Right cardiac atrium (tissue), 5 donors: ENCODE data around the gene CD19. TPM values are rescaled to one million over a fixed set of nuclear protein-coding genes. Genes with fewer than 3 reads are reported as not detected.
"Not testable (repeated sequence)": the region's sequence is repeated elsewhere in the genome, so short reads cannot be mapped to it uniquely, and the experiment has no call there.

Experiments
- ATAC-seq, 2 donors: fragments of 200-7000 bp; cut with Tn5 transposase; one replicate each; pipeline versions ENCODE4 v1.8.0 to v1.9.1; 2020; ENCODE audit warnings: moderate library complexity in 2 of 2, mild to moderate bottlenecking in 1 of 2
- DNase-seq, 3 donors: peaks; one replicate each; pipeline ENCODE4 v3.0.0-alpha.2; 2020
- H3K27ac ChIP-seq: one replicate; pipeline ENCODE4 v1.5.1; 2013; ENCODE audit warnings: mild to moderate bottlenecking, low read length, control low read depth, moderate library complexity
- H3K27me3 ChIP-seq: one replicate; pipeline ENCODE4 v1.6.1; 2013; ENCODE audit not compliant: control insufficient read depth, insufficient read depth
- H3K4me1 ChIP-seq: one replicate; pipeline ENCODE4 v1.6.1; 2013; ENCODE audit warnings: low read length; ENCODE audit not compliant: control insufficient read depth, insufficient read depth
- H3K4me3 ChIP-seq: one replicate; pipeline ENCODE4 v1.5.1; 2013; ENCODE audit warnings: low read length, control low read depth
- H3K9me3 ChIP-seq: one replicate; pipeline ENCODE4 v1.6.1; 2013; ENCODE audit warnings: low read length; ENCODE audit not compliant: control insufficient read depth
- WGBS: extraction: QIAGEN DNeasy Blood & Tissue Kit; methylation state at CpG from one replicate; pipeline ENCODE4 v1.1.7; 2013; 5-methylcytosine and 5-hydroxymethylcytosine counted together
- intact Hi-C, 4 donors: fragments of 100-400 bp; cut with DNase I; formaldehyde crosslinking; loops; one replicate each; pipeline versions ENCODE4 v1.11.0 to v1.14.0; 2022 to 2023
- polyA plus RNA-seq: library from polyadenylated mRNA; stranded (reverse); fragments of 200-250 nt; gene quantifications from one replicate; pipeline ENCODE4 v1.2.3, GENCODE V29; 2013
- total RNA-seq, 4 donors: library from RNA; stranded (reverse); fragmentation: NEBNext Ultra II Directional; extraction: Animal tissue kit (Norgen Biotek cat#: 25700); gene quantifications; one replicate each; pipeline ENCODE4 v1.2.1, GENCODE V29; 2021
- donor health status: healthy with polysubstance abuse.
- donor health status: DM: no; HTN: yes; CAD: no.
- donor health status: DM: no; HTN: no; CAD: no.
- donor health status: DM: no; HTN: yes; CAD: no; lungs with severe emphysema.
- donor health status: DM: yes; HTN: yes; CAD: no.

CD19 gene
- total and polyA plus RNA-seq, 5 donors: 0.12 to 0.25 (median 0.20) TPM; not detected in 2

DNA sequence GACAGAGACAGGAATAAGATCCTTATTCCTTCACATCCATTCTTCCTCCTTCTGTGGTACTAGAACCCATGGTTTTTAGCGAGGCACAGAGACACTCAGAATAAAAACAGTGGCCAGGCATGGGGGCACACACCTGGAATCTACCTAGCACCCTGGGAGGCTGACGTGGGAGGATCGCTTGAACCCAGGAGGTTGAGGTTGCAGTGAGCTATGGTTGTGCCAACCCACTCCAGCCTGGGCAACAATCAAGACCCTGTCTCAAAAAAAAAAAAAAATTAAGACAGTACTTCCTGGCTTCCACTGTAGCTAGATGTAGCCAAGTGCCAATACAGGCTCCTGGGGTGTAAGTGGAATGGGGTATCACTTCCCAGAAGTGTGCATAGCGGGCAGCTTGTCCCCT lies 35.4 kb downstream of the CD19 start:
- H3K4me3 ChIP-seq: no peak overlapping the region
- intact Hi-C loops: no loop called here

DNA sequence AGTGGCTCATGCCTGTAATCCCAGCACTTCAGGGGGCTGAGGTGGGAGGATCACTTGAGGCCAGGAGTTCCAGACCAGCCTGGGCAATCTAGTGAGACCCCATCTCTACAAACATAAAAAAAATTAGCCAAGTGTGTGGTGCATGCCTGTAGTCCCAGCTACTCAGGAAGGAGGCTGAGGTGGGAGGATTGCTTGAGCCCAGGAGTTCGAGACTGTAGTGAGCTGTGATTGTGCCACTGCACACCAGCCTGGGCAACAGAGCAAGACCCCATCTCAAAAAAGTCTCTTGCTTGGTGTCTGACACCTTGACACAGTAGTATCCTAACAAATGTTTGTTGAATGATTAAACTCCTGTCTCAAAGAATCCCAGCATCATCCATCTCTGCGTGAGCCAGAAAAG lies 37.9 kb downstream of the CD19 start:
- ATAC-seq, intact Hi-C loops, H3K27ac ChIP-seq, H3K27me3 ChIP-seq, H3K4me3 ChIP-seq, H3K9me3 ChIP-seq, H3K4me1 ChIP-seq, DNase-seq: not testable (repeated sequence)
- WGBS: 92% methylated on average over 2 of the region's 2 CpGs

More for the DNA sequence above, 35.4 kb downstream of the CD19 start:
- Histone ChIP-seq H3K27ac (no peak overlapping the region), H3K9me3 (no peaks in the 10 kb centered on the region), H3K4me1 (no peaks in the 10 kb centered on the region), H3K27me3 (no peaks in the 10 kb centered on the region)
- 92% methylated on average over 4 of the region's 4 CpGs for WGBS
- DNase-seq (peak in 1 of 3 donors; percentile 2), ATAC-seq (no peak)

DNA sequence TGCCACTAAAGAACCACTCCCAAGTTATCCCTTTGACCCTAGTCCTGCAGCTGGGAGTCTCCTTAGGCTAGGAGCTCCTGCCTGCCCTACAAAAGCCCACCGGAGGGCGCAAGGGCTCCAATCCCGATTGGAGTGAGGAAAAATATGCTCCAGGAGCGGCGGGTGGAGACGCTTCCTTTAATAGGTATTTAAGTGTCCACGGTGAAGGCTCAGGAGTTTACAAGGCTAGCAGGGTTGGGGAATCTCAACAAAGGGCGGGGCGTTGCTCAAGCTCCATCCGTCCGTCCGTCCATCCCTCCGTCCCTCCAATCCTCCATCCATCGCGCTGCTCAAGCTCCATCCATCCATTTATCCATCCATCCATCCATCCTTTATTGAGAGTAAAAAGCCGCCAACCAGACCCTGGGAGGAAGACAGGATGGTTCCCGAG lies 42.3 kb downstream of the CD19 start:
- H3K4me3 ChIP-seq: peak overlapping the region; percentile 68
- H3K4me1 ChIP-seq: peaks cover 3% of the 10 kb centered on the region
- ATAC-seq (peak; percentile 50 to 70), DNase-seq (peak; percentile 66 to 80 (median 77))
- no peaks in the 10 kb centered on the region for H3K9me3 ChIP-seq
- intact Hi-C loops: no loop called here
- no peaks in the 10 kb centered on the region for H3K27me3 ChIP-seq
- under 1% methylated on average over 17 of the region's 17 CpGs for WGBS
- H3K27ac ChIP-seq: peak overlapping the region; percentile 55

DNA sequence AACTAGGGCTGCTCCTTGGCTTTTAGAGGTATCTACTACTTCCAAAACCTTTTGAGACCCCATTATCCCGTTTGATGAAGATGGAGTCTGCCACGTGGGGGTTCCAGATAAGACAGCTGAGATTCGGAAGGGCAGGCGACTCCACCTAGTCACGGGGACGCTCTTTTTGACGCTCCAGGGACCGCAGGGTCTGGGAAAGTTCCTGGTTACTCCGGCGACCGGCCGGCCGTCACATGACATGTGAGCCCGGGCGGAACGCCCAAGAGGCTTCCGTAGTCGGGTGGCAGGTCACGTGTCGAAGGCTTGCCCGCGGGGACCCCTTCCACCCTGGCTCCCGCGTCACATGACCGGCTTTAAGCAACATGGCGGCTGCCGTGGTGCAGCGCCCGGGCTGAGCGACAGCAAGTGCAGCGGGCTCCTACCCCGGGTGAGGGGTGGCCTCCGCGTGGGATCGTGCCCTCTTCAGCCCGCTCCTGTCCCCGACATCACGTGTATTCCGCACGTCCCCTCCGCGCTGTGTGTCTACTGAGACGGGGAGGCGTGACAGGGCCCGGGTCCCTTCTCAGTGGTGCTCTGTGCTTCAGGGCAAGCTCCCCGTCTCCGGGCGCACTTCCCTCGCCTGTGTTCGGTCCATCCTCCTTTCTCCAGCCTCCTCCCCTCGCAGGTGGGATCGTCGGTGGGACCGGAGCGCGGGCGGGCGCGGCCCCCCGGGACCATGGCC lies 42.8 kb downstream of the CD19 start, which contains the start of gene SPNS1:
Gene SPNS1, plus strand, starts transcription at position 342 of the 721 bp plus-strand sequence. Its CDS starts 374 bp downstream, at position 716.
- Histone ChIP-seq H3K27ac (peak within 1 kb of the TSS; percentile 55), H3K4me1 (peaks cover 3% of the 10 kb centered on the region), H3K4me3 (peak within 1 kb of the TSS; percentile 68), H3K27me3 (no peaks in the 10 kb centered on the region), H3K9me3 (no peaks in the 10 kb centered on the region)
- DNase-seq (peak; percentile 98 to 99 (median 99)), ATAC-seq (peak; percentile 97)
- intact Hi-C loops: no loop called here
- WGBS: under 1% methylated on average over 60 of the region's 60 CpGs

DNA sequence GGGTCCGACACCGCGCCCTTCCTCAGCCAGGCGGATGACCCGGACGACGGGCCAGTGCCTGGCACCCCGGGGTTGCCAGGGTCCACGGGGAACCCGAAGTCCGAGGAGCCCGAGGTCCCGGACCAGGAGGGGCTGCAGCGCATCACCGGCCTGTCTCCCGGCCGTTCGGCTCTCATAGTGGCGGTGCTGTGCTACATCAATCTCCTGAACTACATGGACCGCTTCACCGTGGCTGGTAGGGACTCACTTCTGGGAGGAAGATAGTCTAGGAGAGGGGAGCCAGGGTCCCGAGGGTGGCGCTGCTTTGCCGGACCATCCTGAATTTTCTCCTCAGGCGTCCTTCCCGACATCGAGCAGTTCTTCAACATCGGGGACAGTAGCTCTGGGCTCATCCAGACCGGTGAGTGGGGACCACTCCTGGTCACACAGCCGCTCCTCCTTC lies 43.4 kb downstream of the CD19 start:
- DNase-seq: peak in 1 of 3 donors; percentile 53
- Histone ChIP-seq H3K27ac (no peak overlapping the region), H3K4me3 (peak overlapping the region; percentile 68), H3K27me3 (no peaks in the 10 kb centered on the region), H3K9me3 (no peaks in the 10 kb centered on the region), H3K4me1 (peaks cover 3% of the 10 kb centered on the region)
- intact Hi-C loops: no loop called here
- ATAC-seq: peak; percentile 4 to 23
- WGBS: 5% methylated on average over 30 of the region's 30 CpGs

DNA sequence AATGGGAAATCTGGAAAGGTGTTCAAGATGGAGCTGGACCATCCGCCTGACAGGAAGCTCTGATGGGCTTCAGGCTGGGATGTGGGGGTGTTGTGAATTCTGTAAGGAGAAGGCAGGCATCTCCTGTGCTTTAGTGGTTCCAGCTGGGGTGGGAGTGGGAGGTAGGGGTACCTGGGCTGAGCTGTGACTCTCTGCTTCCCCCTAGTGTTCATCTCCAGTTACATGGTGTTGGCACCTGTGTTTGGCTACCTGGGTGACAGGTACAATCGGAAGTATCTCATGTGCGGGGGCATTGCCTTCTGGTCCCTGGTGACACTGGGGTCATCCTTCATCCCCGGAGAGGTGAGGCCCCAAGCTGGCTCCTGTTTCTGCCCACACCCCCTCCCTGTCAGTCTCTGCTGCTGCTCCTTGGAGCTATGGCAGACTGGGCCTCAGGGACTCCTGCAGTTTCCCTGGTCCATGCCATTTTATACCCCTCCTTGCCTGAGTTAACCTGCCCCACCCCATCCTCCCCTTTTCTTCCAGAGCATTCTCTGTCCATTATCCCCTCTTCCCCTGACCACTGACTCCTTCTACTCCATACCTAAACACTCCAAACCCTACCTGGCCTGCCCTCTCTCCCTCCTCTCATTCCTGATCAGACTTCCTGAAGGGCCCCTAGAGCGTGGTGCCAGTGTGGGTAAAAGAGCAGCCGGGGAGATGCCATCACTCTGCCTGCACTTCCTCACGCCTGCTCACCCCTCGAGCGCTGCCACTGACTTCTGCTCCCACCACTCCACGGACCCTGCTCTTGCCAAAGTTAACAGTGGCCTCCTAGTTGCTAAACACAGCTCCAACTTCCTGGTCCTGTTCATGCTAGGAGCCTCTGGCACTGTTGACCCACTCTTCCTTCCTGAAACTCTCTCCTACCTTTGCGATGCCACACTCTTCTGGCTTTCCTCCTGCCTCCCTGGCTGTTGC lies 46.2 kb downstream of the CD19 start:
- Histone ChIP-seq H3K27me3 (no peaks in the 10 kb centered on the region), H3K4me1 (peaks cover 3% of the 10 kb centered on the region), H3K9me3 (no peaks in the 10 kb centered on the region), H3K27ac (no peak overlapping the region), H3K4me3 (no peak overlapping the region)
- peak in 1 of 3 donors; percentile 18 for DNase-seq
- ATAC-seq: no peak
- WGBS: 78% methylated on average over 11 of the region's 11 CpGs
- intact Hi-C loops: no loop called here

DNA sequence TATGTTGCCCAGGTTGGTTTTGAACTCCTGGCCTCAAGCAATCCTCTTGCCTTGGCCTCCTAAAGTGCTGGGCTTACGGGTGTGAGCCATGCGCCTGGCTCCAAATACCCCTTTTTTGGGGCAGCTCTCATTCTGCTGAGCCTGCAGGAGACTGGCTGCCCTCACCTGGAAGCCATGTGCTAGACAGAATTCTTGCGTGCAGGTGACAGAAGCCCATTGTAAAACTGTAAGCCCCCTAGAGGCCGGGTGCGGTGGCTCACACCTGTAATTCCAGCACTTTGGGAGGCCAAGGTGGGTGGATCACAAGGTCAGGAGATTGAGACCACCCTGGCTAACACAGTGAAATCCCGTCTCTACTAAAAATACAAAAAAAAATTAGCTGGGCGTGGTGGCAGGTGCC lies 48.6 kb downstream of the CD19 start:
- H3K4me1 ChIP-seq, H3K27ac ChIP-seq, H3K4me3 ChIP-seq, H3K27me3 ChIP-seq, intact Hi-C loops, H3K9me3 ChIP-seq, ATAC-seq: not testable (repeated sequence)
- peak in 1 of 3 donors; percentile 1 for DNase-seq
- WGBS: 88% methylated on average over 7 of the region's 7 CpGs

DNA sequence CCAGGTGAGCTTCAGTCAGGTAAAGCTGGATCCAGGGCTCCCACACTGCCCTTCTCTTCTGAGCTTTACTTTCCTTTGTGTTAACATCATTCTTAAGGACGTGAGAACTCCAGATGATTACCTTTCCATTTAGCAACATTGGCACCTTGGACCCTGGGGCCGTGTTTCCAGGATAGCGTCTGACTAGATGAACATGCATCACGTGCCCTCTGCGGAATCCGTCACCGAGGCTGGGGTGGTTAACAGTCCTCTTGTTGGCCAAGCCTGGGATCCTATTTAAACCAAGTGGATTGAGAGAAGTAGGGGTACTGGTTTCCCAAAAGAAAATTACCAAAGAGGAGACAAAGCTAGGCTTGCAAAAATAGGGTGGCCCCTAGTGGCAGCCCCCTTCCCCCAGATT lies 49.2 kb downstream of the CD19 start:
- H3K9me3 ChIP-seq: no peaks in the 10 kb centered on the region
- intact Hi-C loops: no loop called here
- H3K27ac ChIP-seq: no peak overlapping the region
- no peak overlapping the region for H3K4me3 ChIP-seq
- H3K4me1 ChIP-seq: no peaks in the 10 kb centered on the region
- DNase-seq (peak in 1 of 3 donors; percentile 11), ATAC-seq (no peak)
- H3K27me3 ChIP-seq: no peaks in the 10 kb centered on the region
- 97% methylated on average over 7 of the region's 7 CpGs for WGBS

DNA sequence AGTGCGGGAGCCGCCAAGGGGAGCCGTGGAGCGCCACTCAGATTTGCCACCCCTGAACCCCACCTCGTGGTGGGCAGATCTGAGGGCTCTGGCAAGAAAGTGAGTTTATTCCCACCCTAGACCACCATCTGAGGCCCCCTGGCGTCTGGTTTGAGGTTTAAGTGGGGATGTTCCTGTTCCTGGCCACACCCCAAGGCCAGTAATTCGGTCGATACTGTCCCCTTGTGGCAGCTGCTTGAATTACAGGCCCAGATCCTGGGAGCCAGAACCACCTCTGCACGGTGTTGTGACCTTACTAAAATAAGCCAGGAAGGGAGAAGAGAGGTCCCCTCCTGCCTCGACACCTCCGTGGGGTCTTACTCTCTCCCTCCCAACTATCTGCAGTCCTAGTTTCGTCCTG lies 49.7 kb downstream of the CD19 start:
- Histone ChIP-seq H3K27ac (no peak overlapping the region), H3K4me3 (no peak overlapping the region), H3K4me1 (no peaks in the 10 kb centered on the region), H3K9me3 (no peaks in the 10 kb centered on the region), H3K27me3 (no peaks in the 10 kb centered on the region)
- peak in 1 of 3 donors; percentile 43 for DNase-seq
- intact Hi-C loops: no loop called here
- 84% methylated on average over 12 of the region's 12 CpGs for WGBS
- no peak for ATAC-seq

DNA sequence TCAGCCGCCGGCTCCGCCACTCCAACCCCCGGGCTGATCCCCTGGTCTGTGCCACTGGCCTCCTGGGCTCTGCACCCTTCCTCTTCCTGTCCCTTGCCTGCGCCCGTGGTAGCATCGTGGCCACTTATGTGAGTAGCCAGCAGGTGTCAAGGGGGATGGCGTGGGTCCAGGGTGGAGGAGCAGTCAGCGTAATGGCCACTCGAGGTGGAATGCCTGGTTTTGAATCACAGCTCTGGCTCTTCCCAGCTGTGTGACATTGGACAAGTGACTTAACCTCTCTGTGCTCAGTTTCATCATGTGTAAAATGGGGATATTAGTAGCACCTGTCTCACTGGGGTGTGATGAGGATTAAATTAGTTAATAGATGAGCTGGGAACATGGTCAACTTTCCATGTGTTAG lies 50.6 kb downstream of the CD19 start:
- H3K27me3 ChIP-seq: no peaks in the 10 kb centered on the region
- intact Hi-C loops: no loop called here
- ATAC-seq (no peak), DNase-seq (peak in 1 of 3 donors; percentile 52)
- H3K9me3 ChIP-seq: no peaks in the 10 kb centered on the region
- no peak overlapping the region for H3K27ac ChIP-seq
- WGBS: 95% methylated on average over 10 of the region's 10 CpGs
- H3K4me3 ChIP-seq: no peak overlapping the region
- no peaks in the 10 kb centered on the region for H3K4me1 ChIP-seq

DNA sequence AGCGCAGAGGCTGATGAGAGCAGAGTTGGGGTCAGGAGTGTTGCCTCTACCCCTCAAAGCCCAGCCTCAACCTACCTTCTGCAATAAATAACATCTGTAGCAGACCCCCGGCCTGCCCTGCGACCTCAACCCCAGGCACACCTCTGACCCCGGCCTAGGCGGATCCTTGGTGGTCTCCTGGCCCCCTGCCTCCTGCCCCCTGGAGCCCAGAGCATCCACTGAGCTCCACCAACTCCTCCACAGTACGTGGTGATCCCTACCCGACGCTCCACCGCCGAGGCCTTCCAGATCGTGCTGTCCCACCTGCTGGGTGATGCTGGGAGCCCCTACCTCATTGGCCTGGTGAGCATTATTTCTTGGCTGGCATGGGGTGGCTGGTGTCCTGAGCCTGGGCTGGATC lies 51.2 kb downstream of the CD19 start:
- DNase-seq (peak in 1 of 3 donors; percentile 40), ATAC-seq (no peak)
- Histone ChIP-seq H3K4me3 (no peak overlapping the region), H3K9me3 (no peaks in the 10 kb centered on the region), H3K27me3 (no peaks in the 10 kb centered on the region), H3K4me1 (no peaks in the 10 kb centered on the region), H3K27ac (no peak overlapping the region)
- 96% methylated on average over 11 of the region's 11 CpGs for WGBS
- intact Hi-C loops: no loop called here
